Adrenal gland (tissue), 5 donors: ENCODE measurements around the gene CDK4.

Source experiments
- CTCF ChIP-seq, 6 experiments: fragments of 450-650 bp in 4 of 6; fragments of 200-600 bp in 2 of 6; sonication (generic) in 1 of 6; IDR thresholded peaks; 1 replicate in 5 of 6; 2 replicates in 1 of 6; pipeline versions ENCODE4 v1.5.1 to v1.8.0; 2016 to 2021; ENCODE audit warnings: antibody characterized with exemption in 6 of 6, mild to moderate bottlenecking in 2 of 6, moderate library complexity in 1 of 6
- POLR2A ChIP-seq, 2 donors: fragments of 450-650 bp; IDR thresholded peaks; one replicate each; pipeline ENCODE4 v1.6.1; 2017; ENCODE audit warnings: antibody characterized with exemption in 2 of 2, mild to moderate bottlenecking in 2 of 2, moderate library complexity in 1 of 2
- donor health status: DM: no; HTN: no; CAD: no.

DNA sequence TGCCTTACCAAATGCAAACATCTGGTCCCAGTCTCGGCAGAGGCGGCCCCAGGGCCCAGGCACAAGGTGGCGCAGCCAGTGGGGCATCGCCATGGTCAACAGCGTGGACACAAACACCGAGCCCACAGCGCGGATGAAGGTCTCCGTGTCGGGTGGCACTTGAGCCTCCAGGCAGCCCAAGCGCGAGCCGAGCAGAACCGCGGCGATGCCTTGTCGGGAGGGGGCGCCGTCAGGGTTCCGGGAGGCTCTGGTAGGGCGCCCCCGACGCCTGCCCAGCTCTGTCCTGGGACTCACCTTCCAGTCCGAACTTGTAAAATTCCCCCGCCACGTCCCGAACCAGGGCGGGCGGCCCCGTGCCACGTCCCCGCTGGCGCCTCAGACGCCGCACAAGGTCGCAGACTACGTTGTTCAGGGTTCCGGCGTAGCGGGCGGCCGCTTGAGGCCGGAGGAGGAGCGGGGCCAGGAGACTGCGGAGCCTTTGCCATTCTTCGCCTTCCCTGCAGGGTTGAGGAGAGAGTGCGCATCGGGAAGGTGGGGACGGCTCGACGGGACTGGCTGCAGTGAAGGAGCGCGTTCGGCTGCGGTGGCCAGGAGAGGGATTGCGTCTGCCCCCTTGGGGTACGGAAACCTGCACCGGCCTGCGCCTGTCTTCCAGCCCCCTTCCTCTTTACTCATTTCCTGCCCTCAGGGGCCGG, 13.0 kb upstream of the CDK4 start:
- TF ChIP-seq CTCF (IDR thresholded peaks at IDR 0.05): peak in 4 of 6 experiments; percentile 6 to 18 (median 12)
- no peak for TF ChIP-seq POLR2A (IDR thresholded peaks at IDR 0.05)
